A673 (cell line): ENCODE measurements around the gene DDX39A.

Experiments
- EZH2 ChIP-seq: fragments of 200-600 bp; sonication (generic); IDR thresholded peaks from 2 replicates; pipeline ENCODE4 v1.6.1; 2017; ENCODE audit warnings: borderline replicate concordance, low read depth, mild to moderate bottlenecking, mixed read lengths, antibody characterized with exemption, low read length; ENCODE audit not compliant: poor library complexity, severe bottlenecking
- TF ChIP-seq, protein P1 (sequence below): fragments of 300-800, 200-600 bp; sonication (generic); conservative IDR thresholded peaks from 2 replicates; pipeline ENCODE4 v1.5.1; 2017; ENCODE audit warnings: low read depth, mild to moderate bottlenecking, antibody characterized with exemption, low read length, moderate library complexity, mixed read lengths

DNA sequence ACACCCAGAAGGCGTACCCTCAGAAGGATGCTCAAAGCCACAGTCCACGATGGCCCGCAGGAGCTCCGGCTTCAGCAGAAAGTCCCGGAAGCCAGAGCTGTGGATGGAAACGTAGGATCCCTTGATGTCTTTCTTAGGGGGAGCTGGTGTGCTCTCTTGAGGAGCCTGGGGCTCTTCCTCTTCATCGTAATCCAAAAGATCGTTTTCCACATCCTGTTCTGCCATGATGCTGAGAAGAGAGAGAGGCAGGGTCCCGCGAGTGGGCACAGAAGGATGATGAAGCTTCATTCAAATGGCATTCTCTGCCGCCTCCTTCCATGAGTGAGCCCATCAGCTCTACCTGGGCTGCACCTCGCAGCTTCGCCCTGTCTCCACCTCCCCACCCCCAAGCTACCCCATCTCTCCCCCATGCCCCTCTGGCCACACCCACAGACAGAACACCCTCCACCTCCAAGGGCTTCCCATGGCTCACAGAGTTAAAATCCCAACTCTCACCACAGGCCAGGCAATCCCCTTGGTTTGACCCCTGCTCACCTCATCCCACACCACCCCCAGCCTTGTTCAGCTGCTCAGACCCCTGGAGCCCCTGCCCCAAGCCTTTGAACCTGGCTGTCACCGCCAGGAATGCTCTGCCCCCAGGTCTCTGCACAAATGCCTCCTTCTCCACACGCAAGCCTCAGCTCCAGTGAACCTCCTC lies 6.0 kb downstream of the DDX39A start:
- TF ChIP-seq, protein P1, sequence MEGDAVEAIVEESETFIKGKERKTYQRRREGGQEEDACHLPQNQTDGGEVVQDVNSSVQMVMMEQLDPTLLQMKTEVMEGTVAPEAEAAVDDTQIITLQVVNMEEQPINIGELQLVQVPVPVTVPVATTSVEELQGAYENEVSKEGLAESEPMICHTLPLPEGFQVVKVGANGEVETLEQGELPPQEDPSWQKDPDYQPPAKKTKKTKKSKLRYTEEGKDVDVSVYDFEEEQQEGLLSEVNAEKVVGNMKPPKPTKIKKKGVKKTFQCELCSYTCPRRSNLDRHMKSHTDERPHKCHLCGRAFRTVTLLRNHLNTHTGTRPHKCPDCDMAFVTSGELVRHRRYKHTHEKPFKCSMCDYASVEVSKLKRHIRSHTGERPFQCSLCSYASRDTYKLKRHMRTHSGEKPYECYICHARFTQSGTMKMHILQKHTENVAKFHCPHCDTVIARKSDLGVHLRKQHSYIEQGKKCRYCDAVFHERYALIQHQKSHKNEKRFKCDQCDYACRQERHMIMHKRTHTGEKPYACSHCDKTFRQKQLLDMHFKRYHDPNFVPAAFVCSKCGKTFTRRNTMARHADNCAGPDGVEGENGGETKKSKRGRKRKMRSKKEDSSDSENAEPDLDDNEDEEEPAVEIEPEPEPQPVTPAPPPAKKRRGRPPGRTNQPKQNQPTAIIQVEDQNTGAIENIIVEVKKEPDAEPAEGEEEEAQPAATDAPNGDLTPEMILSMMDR, result no peak
- no peak for TF ChIP-seq EZH2
